ENCODE measurements around the gene ARSB.

GRCh38 chr5:78835176-78835575 is 149.9 kb downstream of the ARSB start:
- TF ChIP-seq, protein P1, sequence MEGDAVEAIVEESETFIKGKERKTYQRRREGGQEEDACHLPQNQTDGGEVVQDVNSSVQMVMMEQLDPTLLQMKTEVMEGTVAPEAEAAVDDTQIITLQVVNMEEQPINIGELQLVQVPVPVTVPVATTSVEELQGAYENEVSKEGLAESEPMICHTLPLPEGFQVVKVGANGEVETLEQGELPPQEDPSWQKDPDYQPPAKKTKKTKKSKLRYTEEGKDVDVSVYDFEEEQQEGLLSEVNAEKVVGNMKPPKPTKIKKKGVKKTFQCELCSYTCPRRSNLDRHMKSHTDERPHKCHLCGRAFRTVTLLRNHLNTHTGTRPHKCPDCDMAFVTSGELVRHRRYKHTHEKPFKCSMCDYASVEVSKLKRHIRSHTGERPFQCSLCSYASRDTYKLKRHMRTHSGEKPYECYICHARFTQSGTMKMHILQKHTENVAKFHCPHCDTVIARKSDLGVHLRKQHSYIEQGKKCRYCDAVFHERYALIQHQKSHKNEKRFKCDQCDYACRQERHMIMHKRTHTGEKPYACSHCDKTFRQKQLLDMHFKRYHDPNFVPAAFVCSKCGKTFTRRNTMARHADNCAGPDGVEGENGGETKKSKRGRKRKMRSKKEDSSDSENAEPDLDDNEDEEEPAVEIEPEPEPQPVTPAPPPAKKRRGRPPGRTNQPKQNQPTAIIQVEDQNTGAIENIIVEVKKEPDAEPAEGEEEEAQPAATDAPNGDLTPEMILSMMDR (IDR thresholded peaks at IDR 0.05; ENCODE audit: insufficient read depth, low read depth, low read length): no peak
- TF ChIP-seq EZH2 (IDR thresholded peaks at IDR 0.05; ENCODE audit: insufficient read depth, low read length): no peak

Data from astrocyte (in vitro differentiated cells and primary cell).